Erythroblast (primary cell): ENCODE results near the gene CLDN24.

Source experiments
- GATA1 ChIP-seq: IDR thresholded peaks from 2 replicates; pipeline ENCODE4 v1.6.1; 2011; ENCODE audit warnings: low read depth, mild to moderate bottlenecking, control low read depth, low read length, moderate library complexity
- POLR2A ChIP-seq: IDR thresholded peaks from 2 replicates; pipeline ENCODE4 v1.6.1; 2011; ENCODE audit warnings: mild to moderate bottlenecking, low read length

DNA sequence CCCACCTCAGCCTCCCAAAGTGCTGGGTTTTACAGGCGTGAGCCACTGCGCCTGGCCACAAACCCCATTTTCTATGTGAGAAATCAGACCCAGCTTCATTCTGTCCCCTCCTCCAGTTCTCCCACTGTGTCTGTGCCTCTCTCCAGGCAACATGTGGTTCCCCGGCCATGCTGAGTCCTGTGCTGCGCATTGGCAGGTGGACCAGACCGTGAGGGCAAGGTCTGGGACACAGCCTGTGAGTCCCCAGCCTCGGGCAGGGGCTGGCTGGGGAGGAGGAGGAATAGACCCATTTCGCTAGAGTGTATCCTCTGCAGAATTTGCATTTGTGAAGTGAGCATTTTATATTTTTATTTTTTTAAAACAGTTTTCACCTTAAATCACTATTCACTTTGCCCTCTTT is 21.5 kb upstream of the CLDN24 start:
- TF ChIP-seq POLR2A: no peak
- TF ChIP-seq GATA1: no peak
